Measurements from ENCODE around the gene MCC.

MCC gene

GRCh38 chr5:113038714-113039113 lies 449.5 kb downstream of the MCC start:
- no peak for DNase-seq

- DNase-seq, result no peak
These were observed 450.1 kb downstream of the MCC start for GRCh38 chr5:113038136-113038535.

- no peak for DNase-seq
These were observed 451.4 kb downstream of the MCC start for GRCh38 chr5:113036826-113037225.

- DNase-seq, result no peak
These were observed 451.9 kb downstream of the MCC start for GRCh38 chr5:113036321-113036720.

- no peak for DNase-seq
These were observed 453.2 kb downstream of the MCC start for GRCh38 chr5:113035096-113035495.

GRCh38 chr5:113034182-113034773 lies 454.0 kb downstream of the MCC start:
- no peak for DNase-seq

- DNase-seq, result no peak
These were observed 456.7 kb downstream of the MCC start for GRCh38 chr5:113031557-113031956.

GRCh38 chr5:113031104-113031503 lies 457.1 kb downstream of the MCC start:
- no peak for DNase-seq

GRCh38 chr5:113029614-113030013 lies 458.6 kb downstream of the MCC start:
- no peak for DNase-seq

- DNase-seq, result no peak
These were observed 460.8 kb downstream of the MCC start for GRCh38 chr5:113027431-113027830.

GRCh38 chr5:113027015-113027414 lies 461.2 kb downstream of the MCC start:
- DNase-seq, result no peak

- no peak for DNase-seq
These were observed 462.0 kb downstream of the MCC start for GRCh38 chr5:113026211-113026610.

- no peak for DNase-seq
These were observed 462.7 kb downstream of the MCC start for GRCh38 chr5:113025596-113025995.

- DNase-seq, result no peak
These were observed 464.1 kb downstream of the MCC start for GRCh38 chr5:113024076-113024697.

GRCh38 chr5:113022661-113023060 lies 465.6 kb downstream of the MCC start:
- DNase-seq, result no peak

- DNase-seq, result no peak
These were observed 467.6 kb downstream of the MCC start for GRCh38 chr5:113020461-113021273.

GRCh38 chr5:113017881-113018635 lies 470.2 kb downstream of the MCC start:
- no peak for DNase-seq

- no peak for DNase-seq
These were observed 482.8 kb downstream of the MCC start for GRCh38 chr5:113005454-113005853.

- no peak for DNase-seq
These were observed 484.5 kb downstream of the MCC start for GRCh38 chr5:113003763-113004162.

- no peak for DNase-seq
These were observed 485.8 kb downstream of the MCC start for GRCh38 chr5:113002423-113002822.

- no peak for DNase-seq
These were observed 487.8 kb downstream of the MCC start for GRCh38 chr5:113000466-113000865.

- no peak for DNase-seq
These were observed 490.0 kb downstream of the MCC start for GRCh38 chr5:112998296-112998695.
